Measurements from ENCODE around the gene NR2C2AP. TPM values are rescaled to one million over a fixed set of nuclear protein-coding genes. Genes with fewer than 3 reads are reported as not detected.
"Not testable (repeated sequence)": the region's sequence is repeated elsewhere in the genome, so short reads cannot be mapped to it uniquely, and the experiment has no call there.

The NR2C2AP gene
- total RNA-seq, 2 experiments from 2014 or later: 25.8 to 25.9 TPM

DNA sequence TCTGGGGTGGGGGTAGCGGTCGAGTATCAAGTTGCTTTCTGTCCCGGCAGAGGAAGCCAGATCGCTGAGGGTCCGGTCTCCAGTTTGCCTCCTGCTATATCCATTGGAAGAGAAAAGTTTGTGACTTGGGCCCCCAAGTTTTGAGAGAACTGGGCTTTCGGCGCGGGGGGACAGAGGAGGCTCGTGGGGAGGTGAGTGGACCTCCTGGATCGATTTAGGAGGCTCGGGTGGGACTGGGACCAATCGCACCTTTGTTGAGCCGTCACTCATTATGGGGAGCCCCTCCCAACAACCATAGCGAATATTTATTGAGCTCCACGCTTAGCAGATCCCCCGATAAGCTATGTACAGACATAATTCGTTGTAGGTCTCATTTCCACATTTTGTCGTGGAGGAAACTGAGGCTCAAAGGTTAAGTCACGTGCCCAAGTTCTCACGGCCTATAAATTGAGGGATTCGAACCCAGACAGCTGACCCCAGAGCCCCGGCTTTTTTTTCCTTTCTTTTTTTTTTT lies 10.2 kb downstream of the NR2C2AP start:
- peaks cover 48% of the 10 kb centered on the region for H3K4me1 Mint-ChIP-seq
- H3K36me3 Mint-ChIP-seq (ENCODE audit: low read depth): peaks cover 34% of the 10 kb centered on the region
- ChIA-PET CTCF (interaction anchor here (0.7 to 3.3 kb wide), 8 partner anchors 9 to 274 kb away, joined by 3 to 9 read pairs (median 6); partner anchors contain the start of genes COPE, DDX49, GATAD2A and NR2C2AP), POLR2A (interaction anchor here (0.9 to 5.1 kb wide), 8 partner anchors 11 to 470 kb away, joined by 3 to 102 read pairs (median 4); partner anchors contain the start of genes ATP13A1 and NR2C2AP)
- peak overlapping the region; percentile 98 for H3K4me3 Mint-ChIP-seq
- H3K27me3 Mint-ChIP-seq: no peaks in the 10 kb centered on the region
- no peak for DNase-seq
- peak overlapping the region; percentile 99 for H3K27ac Mint-ChIP-seq
- no peaks in the 10 kb centered on the region for H3K9me3 Mint-ChIP-seq

GRCh38 chr19:19192078-19192882 lies 10.9 kb downstream of the NR2C2AP start, which contains the start of the genes BORCS8 and RFXANK:
Gene BORCS8, minus strand, starts transcription at chr19:19192152. Its CDS starts 35 bp downstream, at chr19:19192117.
Gene RFXANK, plus strand, starts transcription at chr19:19192258. Its CDS starts 1,689 bp downstream, at chr19:19193947.
- no peaks in the 10 kb centered on the region for H3K27me3 Mint-ChIP-seq
- ChIA-PET POLR2A (interaction anchor here (0.6 to 5.1 kb wide), 14 partner anchors 12 to 635 kb away, joined by 3 to 102 read pairs (median 3); partner anchors contain the start of genes ATP13A1 and NR2C2AP), CTCF (interaction anchor here (0.7 to 3.3 kb wide), 12 partner anchors 8 to 298 kb away, joined by 3 to 19 read pairs (median 7); partner anchors contain the start of genes COPE, DDX49, GATAD2A and NR2C2AP)
- H3K4me1 Mint-ChIP-seq: peaks cover 48% of the 10 kb centered on the region
- H3K9me3 Mint-ChIP-seq: no peaks in the 10 kb centered on the region
- DNase-seq: peak; percentile 99
- peak within 1 kb of the TSS; percentile 99 for H3K27ac Mint-ChIP-seq
- H3K36me3 Mint-ChIP-seq (ENCODE audit: low read depth): peaks cover 29% of the 10 kb centered on the region
- H3K4me3 Mint-ChIP-seq: peak within 1 kb of the TSS; percentile 98

GRCh38 chr19:19191768-19192077 lies 11.5 kb downstream of the NR2C2AP start:
- peak overlapping the region; percentile 98 for H3K4me3 Mint-ChIP-seq
- no peak for DNase-seq
- H3K4me1 Mint-ChIP-seq: peaks cover 51% of the 10 kb centered on the region
- peaks cover 33% of the 10 kb centered on the region for H3K36me3 Mint-ChIP-seq (ENCODE audit: low read depth)
- ChIA-PET CTCF (interaction anchor here (0.9 to 3.3 kb wide), 5 partner anchors 12 to 298 kb away, joined by 4 to 19 read pairs (median 9); partner anchors contain the start of gene NR2C2AP), POLR2A (interaction anchor here (0.6 to 5.1 kb wide), 11 partner anchors 12 to 635 kb away, joined by 3 to 102 read pairs (median 3); partner anchors contain the start of gene NR2C2AP)
- no peaks in the 10 kb centered on the region for H3K27me3 Mint-ChIP-seq
- H3K9me3 Mint-ChIP-seq: no peaks in the 10 kb centered on the region
- H3K27ac Mint-ChIP-seq: peak overlapping the region; percentile 99

DNA sequence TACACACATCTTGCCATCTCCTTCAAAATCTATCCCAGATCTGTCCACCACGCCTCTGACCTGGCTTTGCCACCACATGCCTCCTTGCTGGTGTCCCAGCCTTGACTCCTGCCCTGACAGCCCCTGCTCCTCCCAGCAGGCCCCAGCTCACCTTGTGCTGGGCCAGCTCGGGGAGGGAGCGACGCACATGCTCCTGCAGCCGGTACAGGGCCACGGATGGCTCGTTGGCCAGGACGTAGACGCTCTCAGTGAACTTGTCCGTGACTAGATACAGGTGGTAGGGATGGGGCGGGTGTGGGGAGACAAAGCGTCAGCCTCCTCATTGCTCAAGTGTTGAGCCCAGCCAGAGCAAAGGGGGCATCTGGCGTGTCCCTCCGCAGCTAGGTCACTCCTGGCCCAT lies 16.5 kb downstream of the NR2C2AP start:
- CTCF ChIA-PET: no interaction called here
- Mint-ChIP-seq H3K9me3 (no peaks in the 10 kb centered on the region), H3K27me3 (no peaks in the 10 kb centered on the region), H3K36me3 (ENCODE audit: low read depth) (peaks cover 37% of the 10 kb centered on the region), H3K4me1 (peaks cover 37% of the 10 kb centered on the region), H3K4me3 (no peak overlapping the region), H3K27ac (no peak overlapping the region)
- no peak for DNase-seq
- POLR2A ChIA-PET: no interaction called here

- no peaks in the 10 kb centered on the region for H3K27me3 Mint-ChIP-seq
- no peaks in the 10 kb centered on the region for H3K9me3 Mint-ChIP-seq
- ChIA-PET POLR2A (no interaction called here), CTCF (interaction anchor here (0.5 to 1.0 kb wide), 2 partner anchors 17 to 29 kb away, joined by 3 read pairs; partner anchors contain the start of gene NR2C2AP)
- no peak overlapping the region for H3K4me3 Mint-ChIP-seq
- peak; percentile 69 for DNase-seq
- H3K27ac Mint-ChIP-seq: no peak overlapping the region
- H3K36me3 Mint-ChIP-seq (ENCODE audit: low read depth): peaks cover 42% of the 10 kb centered on the region
- H3K4me1 Mint-ChIP-seq: peaks cover 32% of the 10 kb centered on the region
Measured at GRCh38 chr19:19185853-19186740, 17.1 kb downstream of the NR2C2AP start.

DNA sequence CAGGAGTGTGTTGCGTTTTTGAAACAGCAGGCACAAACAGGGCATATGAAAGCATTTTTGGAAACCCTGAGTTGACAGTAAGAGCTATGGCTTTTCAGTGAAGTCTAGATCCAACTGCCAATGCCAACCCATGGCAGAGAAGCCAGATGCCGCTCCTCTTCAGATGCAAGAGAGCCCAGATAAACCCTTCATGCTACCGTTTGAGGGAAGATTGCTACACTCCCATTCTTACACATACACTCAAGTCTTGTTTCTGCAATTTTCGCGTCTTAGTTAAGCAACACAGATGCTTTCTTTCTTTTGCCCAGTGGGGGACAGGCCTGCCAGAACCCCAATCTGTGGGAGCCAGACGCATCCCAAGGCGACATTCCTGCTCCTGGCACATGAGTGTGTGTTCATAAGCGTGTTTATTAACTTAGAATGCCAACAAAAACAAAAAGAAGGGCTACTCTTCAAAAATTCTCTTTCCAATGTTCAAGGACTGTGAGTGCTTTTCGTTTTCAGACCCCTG lies 21.7 kb downstream of the NR2C2AP start:
- peaks cover 40% of the 10 kb centered on the region for H3K36me3 Mint-ChIP-seq (ENCODE audit: low read depth)
- H3K4me1 Mint-ChIP-seq: peaks cover 6% of the 10 kb centered on the region
- no peak overlapping the region for H3K4me3 Mint-ChIP-seq
- ChIA-PET CTCF (no interaction called here), POLR2A (no interaction called here)
- DNase-seq: no peak
- no peaks in the 10 kb centered on the region for H3K27me3 Mint-ChIP-seq
- H3K27ac Mint-ChIP-seq: no peak overlapping the region
- no peaks in the 10 kb centered on the region for H3K9me3 Mint-ChIP-seq

GRCh38 chr19:19179548-19180441 lies 23.4 kb downstream of the NR2C2AP start:
- Mint-ChIP-seq H3K27me3 (no peaks in the 10 kb centered on the region), H3K36me3 (ENCODE audit: low read depth) (peaks cover 29% of the 10 kb centered on the region), H3K27ac (no peak overlapping the region), H3K4me1 (no peaks in the 10 kb centered on the region), H3K9me3 (no peaks in the 10 kb centered on the region), H3K4me3 (no peak overlapping the region)
- ChIA-PET CTCF (no interaction called here), POLR2A (no interaction called here)
- no peak for DNase-seq

DNA sequence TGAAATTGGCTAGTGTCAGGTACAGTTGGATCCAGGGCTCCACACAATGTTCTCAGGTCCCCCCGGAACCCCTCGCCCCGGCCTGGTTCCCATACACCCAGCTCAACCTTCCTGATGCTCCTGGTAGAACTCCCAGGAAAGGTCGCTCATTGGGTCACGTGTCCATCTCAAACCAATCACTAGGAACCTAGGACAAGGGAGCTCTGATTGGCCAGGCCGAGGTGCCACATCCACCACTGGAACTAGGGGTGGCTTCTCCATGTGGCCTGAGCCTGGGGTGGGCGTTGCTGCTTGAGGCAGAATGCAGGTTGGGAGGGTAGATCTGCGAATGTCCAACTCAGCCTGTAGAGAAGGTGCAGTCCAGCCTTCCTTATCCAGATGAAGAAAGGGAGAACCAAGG lies 26.3 kb downstream of the NR2C2AP start:
- CTCF ChIA-PET: interaction anchor here (1.0 to 3.1 kb wide), 3 partner anchors 9 to 14 kb away, joined by 3 to 19 read pairs (median 4); partner anchors contain the start of genes BORCS8 and RFXANK
- no peak overlapping the region for H3K4me3 Mint-ChIP-seq
- H3K27ac Mint-ChIP-seq: no peak overlapping the region
- no peaks in the 10 kb centered on the region for H3K4me1 Mint-ChIP-seq
- H3K9me3 Mint-ChIP-seq: no peaks in the 10 kb centered on the region
- POLR2A ChIA-PET: no interaction called here
- H3K27me3 Mint-ChIP-seq: no peaks in the 10 kb centered on the region
- DNase-seq: no peak
- H3K36me3 Mint-ChIP-seq (ENCODE audit: low read depth): peaks cover 20% of the 10 kb centered on the region

DNA sequence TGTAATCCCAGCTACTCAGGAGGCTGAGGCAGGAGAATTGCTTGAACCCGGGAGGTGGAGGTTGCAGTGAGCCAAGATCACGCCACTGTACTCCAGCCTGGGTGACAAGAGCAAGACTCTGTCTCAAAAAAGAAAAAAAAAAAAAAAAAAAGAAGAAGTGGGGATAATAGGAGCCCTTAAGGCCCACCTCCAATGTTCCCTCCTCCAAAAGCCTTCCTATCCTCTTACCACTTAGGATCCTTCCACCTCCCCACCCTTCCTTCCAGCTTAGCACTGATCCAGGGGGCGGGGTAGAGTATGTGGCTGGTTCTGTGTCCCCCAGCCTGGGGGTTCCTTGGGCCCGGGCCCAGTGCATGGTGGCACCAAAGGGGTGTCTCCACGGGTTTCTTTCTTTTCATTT lies 30.0 kb downstream of the NR2C2AP start:
- H3K36me3 Mint-ChIP-seq (ENCODE audit: low read depth); DNase-seq; H3K9me3 Mint-ChIP-seq; H3K27ac Mint-ChIP-seq; POLR2A ChIA-PET; H3K27me3 Mint-ChIP-seq; H3K4me3 Mint-ChIP-seq: not testable (repeated sequence)
- peaks cover 13% of the 10 kb centered on the region for H3K4me1 Mint-ChIP-seq
- CTCF ChIA-PET: interaction anchor here (0.9 to 2.0 kb wide), 3 partner anchors 27 to 51 kb away, joined by 4 to 6 read pairs (median 5); partner anchors contain the start of gene NR2C2AP

- peaks cover 3% of the 10 kb centered on the region for H3K36me3 Mint-ChIP-seq (ENCODE audit: low read depth)
- no peak overlapping the region for H3K27ac Mint-ChIP-seq
- H3K9me3 Mint-ChIP-seq: no peaks in the 10 kb centered on the region
- H3K4me3 Mint-ChIP-seq: no peak overlapping the region
- DNase-seq: no peak
- POLR2A ChIA-PET: no interaction called here
- peaks cover 13% of the 10 kb centered on the region for H3K4me1 Mint-ChIP-seq
- CTCF ChIA-PET: interaction anchor here (0.9 to 1.1 kb wide), 2 partner anchors 31 to 53 kb away, joined by 4 to 5 read pairs; partner anchors contain the start of gene NR2C2AP
- H3K27me3 Mint-ChIP-seq: peaks cover 3% of the 10 kb centered on the region
Measured at GRCh38 chr19:19171821-19172532, 31.2 kb downstream of the NR2C2AP start.

Data from activated CD4-positive, alpha-beta memory T cell treated with anti-CD3 and anti-CD28 coated beads, Interleukin-2, amount 10 ng/mL, durations not matched to agents 7 days and 5 days (primary cell).